SK-N-MC (cell line): Measurements from ENCODE around the gene EMILIN2.

Experiments
- EZH2 ChIP-seq: fragments of 200-600 bp; sonication (generic); IDR thresholded peaks from one replicate; pipeline ENCODE4 v1.6.1; 2017; ENCODE audit warnings: antibody characterized with exemption
- POLR2AphosphoS5 ChIP-seq: IDR thresholded peaks from 2 replicates; pipeline ENCODE4 v1.6.1; 2012; ENCODE audit warnings: mild to moderate bottlenecking, low read depth, low read length, borderline replicate concordance

GRCh38 chr18:2848247-2849246, 1.7 kb downstream of the EMILIN2 start:
- TF ChIP-seq POLR2AphosphoS5 (no peak), EZH2 (no peak)
